Stimulated activated CD8-positive, alpha-beta memory T cell treated with anti-CD3 and anti-CD28 coated beads, Interleukin-4, amount 100 ng/mL, for 1 hour (primary cell): Measurements from ENCODE around the gene TENT4A.

Source experiments
- DNase-seq, 2 donors: peaks; one replicate each; pipeline ENCODE4 v3.0.0-alpha.2; 2020; ENCODE audit warnings: low read depth in 2 of 2, low spot score in 1 of 2

TENT4A gene

DNA sequence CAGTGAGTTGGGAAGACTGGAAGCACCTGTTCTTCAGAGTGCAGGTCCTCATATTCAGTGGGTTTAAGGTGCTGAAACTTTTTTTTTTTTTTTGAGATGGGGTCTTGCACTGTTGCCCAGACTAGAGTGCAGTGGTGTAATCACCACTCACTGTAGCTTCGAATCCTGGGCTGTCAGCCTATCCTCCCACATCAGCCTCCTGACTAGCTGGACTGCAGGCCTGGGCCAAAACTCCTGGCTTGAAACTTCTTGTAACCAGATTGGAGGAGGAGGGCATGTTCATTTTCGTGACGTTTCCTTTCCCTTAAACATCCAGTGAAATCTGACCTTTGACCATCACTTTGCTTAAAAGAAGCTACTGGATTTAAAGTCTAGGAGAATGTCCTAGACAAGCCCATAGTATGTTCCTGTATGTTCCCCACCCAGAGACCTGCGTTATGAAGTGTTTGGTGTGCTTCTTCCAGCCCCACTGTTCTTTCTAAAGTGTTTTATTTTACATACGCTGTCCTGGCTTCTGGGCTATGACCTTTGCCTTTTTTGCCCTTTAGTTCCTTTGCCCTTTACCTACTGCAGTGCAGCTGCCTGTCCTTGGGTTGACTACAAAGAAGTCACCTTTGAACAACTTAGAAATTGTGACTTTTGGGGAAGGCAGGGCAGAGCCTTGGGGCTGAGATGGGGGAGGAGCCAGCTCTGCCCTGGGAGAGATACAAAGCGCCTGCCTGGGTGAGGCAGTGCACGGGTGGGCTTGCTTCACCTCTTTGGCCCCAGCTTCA lies 18.4 kb downstream of the TENT4A start:
- no peak for DNase-seq

DNA sequence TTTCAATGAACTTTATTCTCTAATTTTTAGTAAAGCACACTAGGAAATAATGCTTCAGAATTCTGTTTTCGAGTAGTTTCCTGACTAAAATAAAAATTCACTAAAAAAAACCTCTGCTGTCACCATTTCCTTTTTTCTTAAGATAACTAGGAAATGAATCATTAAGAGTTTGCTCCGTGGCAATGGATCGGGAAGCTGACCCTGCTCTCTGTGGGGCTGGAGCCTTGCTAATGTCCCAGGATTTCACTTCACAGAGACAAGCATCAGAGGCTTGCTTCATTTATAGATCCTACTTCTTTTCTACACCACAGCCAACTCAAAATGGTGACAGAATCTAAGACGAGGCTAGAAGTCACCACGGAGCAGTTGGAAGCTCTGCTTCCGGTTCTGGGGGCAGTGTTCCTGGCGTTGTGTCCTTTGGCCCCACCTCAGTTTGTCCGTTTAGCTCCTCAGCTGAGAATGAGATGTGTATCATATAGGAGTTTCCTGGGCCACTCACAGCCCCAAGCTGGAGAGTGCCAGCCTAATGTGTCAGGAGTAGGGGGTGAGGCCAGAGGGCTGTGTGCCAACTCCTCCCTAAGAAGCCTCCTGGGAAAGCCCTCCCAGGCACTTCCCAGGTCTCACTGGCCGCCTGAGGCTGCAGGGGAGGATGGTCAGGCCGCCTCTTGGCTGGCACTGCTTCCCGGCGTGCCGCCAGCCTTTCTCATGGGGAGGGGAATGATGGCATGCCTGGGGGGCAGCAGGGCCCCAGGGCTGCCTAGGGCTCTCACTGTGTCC lies 19.6 kb downstream of the TENT4A start:
- DNase-seq = no peak

DNA sequence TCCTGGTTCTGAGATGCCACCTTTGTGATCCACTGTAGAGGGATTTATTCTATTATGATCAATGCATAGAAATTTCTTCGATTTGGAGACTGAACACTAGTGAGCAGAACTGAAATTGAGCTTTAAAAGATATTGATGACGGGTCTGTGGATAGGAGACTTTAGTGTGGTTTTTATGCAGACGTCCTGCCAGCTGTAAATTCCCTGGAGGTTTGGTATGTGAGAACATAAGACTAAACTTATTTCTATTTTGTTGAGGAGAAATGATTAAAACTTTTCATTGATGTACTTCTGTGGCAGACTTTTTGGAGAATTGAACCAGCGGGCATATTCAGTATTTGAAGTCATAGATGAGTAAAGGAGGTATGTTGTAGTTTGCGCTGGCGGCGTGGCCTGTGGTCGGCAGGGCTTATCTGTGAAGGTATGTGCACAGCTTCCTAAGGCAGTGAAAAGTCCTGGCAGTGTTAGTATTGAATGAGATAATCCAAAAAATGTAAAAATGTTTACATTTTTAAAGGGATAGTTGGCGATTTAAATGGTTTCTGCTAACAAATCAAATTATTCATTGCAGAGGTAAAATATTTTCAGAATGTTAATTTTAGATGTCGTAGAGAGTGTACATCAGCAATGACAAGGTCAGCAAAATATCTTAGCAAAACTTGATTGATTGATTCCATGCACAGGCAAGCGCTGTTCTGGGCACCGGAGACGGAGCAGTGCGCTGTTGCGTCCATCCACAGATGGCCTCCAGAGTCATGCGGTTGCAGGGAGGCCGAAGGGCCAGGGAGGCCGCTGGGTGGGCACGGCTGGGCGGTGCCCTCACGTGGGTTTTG lies 20.4 kb downstream of the TENT4A start:
- DNase-seq = no peak

DNA sequence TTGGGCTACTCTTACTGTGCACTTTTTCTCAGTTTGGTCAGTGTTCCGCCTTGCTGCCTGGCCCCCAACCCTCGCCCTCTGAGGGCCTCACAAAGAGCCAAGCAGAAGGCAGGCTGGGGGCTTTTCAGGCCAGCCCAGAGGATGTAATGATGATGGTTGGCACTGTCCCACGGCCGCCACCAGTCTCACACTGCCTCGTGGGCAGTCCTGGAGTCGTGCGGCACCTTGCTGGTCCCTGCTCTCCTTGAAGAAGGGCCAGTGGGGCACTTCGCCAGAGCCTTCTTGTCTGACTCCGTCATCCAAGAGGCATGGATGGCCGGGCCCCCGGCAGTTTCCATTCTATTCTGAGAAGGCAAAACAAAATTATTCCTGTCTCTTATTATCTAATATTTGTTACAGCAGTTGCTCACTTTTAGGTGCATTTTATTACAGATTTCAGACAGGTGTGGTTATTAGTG lies 21.0 kb downstream of the TENT4A start:
- no peak for DNase-seq

DNA sequence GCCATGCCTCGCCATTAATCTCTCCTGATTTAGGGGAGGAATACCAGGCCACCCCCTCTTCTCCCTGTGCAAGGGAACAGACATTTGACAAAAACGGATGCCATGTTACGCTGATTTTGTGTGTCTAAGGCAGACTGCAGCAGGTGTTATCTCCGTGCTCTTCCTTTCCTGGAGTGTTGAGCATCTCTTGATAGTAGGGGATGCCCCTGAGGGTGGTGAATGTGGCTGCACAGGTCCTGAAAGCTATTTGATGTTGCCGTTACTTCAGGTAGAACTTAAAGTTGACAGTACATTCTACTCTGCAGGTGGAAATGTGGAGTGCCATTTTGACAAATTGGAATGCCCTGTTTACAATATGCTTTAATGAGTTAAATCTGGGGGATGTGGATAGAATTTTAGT lies 21.5 kb downstream of the TENT4A start:
- no peak for DNase-seq

- DNase-seq = no peak
Observed at GRCh38 chr5:6736106-6736505, 22.9 kb downstream of the TENT4A start.

GRCh38 chr5:6736524-6737042 lies 23.4 kb downstream of the TENT4A start:
- no peak for DNase-seq

DNA sequence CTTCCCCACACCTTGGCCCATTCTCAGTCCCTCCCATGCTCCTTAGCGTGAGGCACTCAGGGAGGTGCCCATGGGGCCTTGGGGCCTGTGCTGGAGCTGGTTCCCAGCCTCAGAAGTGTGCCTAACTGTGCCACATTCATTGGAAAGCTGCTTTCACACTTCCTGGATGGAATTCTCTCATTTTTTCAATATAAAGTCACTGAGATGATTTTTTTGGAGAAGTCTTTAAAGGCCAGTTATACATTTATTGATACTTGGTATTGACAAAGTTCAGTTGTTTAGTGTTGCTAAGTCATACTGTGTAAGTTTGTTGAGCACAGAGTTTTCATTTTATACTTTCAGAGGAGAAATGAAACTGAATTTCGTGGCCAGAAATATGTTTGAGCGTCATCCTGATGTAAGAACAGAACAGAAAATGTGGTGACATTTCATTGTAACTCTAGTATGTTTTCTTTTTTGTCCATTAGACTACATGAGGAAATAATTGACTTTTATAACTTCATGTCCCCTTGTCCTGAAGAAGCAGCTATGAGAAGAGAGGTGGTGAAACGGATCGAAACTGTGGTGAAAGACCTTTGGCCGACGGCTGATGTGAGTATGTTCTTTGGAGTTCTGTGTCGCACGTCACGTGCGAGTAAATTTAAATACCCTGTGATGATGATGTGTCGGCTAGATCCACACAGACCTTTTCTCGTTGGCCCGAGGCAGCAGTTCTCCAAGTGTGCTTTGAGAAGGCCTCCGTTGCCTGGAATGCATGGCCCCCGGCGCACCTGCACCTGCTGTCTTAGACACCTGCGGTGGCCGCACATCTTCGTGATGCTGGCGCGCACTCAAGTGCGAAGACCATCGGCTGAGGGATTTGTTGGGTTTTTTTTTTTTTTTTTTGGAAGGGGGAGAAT lies 24.1 kb downstream of the TENT4A start:
- DNase-seq = no peak

GRCh38 chr5:6739603-6740002 lies 26.4 kb downstream of the TENT4A start:
- no peak for DNase-seq

- DNase-seq = no peak
Observed at GRCh38 chr5:6740586-6741150, 27.4 kb downstream of the TENT4A start.

DNA sequence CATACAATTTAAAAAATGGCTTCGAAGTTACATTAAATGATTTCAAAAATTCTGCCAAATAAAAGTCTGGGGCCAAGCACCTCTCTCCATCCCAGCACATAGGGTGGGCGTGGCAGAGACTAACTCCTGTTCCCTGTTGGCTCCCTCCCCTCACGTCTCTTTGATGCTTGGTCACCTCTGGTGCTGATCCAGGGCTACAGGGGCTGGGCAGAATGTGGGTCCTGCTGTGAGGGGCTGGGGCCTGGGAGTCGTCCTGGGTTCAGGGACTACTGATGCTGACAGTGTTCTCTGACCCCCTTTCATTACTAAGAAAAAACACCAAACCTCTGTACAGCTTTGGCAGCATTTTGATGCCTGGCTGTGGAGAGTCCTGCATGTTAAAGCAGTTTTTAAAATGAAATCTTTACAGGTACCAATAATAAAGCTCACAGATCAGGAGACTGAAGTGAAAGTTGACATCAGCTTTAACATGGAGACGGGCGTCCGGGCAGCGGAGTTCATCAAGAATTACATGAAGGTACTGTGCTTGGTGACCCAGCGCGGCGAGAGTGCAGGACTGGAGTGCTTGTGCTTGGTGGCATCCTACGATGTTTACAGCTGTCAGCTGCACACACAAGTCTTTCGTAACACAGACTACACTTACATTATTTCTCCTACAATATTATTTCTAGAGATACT lies 29.0 kb downstream of the TENT4A start:
- DNase-seq = no peak

GRCh38 chr5:6743161-6743560 lies 29.9 kb downstream of the TENT4A start:
- DNase-seq = no peak

- no peak for DNase-seq
Observed at GRCh38 chr5:6744841-6745705, 31.8 kb downstream of the TENT4A start.

DNA sequence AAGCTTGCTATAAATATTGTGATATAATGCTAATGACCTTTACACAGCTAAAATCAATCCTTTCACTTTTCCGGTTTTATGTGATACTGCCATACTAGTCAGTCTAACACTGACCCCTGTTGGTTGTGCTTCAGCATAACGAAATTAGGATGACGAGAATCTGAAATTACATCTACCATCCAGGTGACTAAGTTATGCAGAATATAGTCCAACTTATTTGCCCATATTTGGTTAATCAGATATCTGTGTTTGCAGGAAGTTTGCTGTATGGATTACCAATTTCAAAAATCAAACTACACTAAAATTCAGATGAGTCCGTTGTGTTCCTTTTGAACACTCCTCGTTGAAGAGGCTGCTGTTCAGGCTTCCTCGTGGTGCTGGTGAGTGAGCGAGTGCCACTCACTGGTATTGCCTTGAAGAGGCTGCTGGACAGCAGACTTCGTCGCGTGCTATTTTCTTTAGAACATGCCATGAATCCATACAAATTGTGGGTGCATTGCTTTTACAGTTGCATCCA lies 32.5 kb downstream of the TENT4A start:
- DNase-seq = no peak

DNA sequence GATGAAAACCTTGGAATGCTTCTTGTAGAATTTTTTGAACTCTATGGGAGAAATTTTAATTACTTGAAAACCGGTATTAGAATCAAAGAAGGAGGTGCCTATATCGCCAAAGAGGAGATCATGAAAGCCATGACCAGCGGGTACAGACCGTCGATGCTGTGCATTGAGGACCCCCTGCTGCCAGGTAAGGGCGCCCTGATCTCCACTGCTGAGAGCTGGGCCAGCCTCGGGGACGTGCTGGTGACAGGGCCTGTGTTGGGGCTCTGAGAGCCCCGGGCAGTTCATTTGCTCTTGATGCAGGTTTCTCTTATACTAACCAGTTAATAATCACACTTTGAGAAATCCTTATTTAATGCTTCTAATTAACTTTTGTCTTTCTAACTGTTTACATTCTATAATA lies 33.0 kb downstream of the TENT4A start:
- no peak for DNase-seq

DNA sequence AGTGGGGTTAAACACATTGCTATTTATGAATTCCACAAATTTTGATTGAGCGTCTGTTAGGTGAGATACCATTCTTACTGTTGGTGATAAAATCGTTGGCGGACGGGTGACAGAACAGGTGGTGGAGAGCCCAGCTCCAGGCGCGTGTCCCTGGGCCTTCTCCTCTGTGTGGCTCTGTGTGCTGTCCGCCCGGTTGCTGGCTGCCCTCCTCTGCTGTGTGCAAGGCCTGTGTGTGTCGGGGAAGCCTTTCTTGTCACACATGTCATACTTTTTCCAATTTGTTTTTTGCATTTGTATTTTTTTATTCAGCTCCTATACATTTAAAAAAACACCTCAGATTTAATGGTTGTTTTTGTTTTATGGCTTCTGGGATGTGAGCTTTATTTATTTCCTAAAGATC lies 33.9 kb downstream of the TENT4A start:
- DNase-seq = no peak

DNA sequence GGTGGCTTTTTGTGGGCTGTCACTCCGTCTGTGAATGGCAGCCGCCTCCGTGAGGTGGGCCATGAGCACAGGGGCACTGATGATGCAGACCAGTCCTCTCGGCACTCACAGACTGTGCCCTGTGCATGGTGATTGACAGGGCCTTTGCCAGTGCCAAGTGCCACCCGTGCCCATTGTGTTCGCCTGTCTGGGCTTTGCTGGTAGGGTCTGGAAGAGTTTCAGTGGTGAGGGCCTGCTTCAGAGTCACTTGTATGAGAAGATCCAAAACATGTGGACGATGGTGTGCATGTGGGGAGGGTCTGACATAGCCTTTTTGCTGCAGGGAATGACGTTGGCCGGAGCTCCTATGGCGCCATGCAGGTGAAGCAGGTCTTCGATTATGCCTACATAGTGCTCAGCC lies 34.9 kb downstream of the TENT4A start:
- no peak for DNase-seq

- no peak for DNase-seq
Observed at GRCh38 chr5:6749026-6749716, 35.9 kb downstream of the TENT4A start.
